Endometrial microvascular endothelial cells (primary cell): ENCODE results near the gene ZMIZ2. TPM values are rescaled to one million over a fixed set of nuclear protein-coding genes. Genes with fewer than 3 reads are reported as not detected.

Source experiments
- total RNA-seq: library from RNA; depleted of rRNA; stranded (reverse); fragments of >200 nt; gene quantifications from one replicate; pipeline ENCODE4 v1.2.3, GENCODE V29; 2015; ENCODE audit errors: inconsistent ontology term

The ZMIZ2 gene
- total RNA-seq, 1 donor from 2014 or later: 25.4 TPM

Other genes with a start within 250 kb of the ZMIZ2 start
- not detected for gene NPC1L1, start 207.5 kb upstream of the ZMIZ2 start, total RNA-seq
- 89.1 TPM for gene DDX56, start 174.9 kb upstream of the ZMIZ2 start, total RNA-seq
- gene TMED4, start 166.6 kb upstream of the ZMIZ2 start, total RNA-seq: 141 TPM
- 116 TPM for gene OGDH, start 142.2 kb upstream of the ZMIZ2 start, total RNA-seq
- 4,454 TPM for gene PPIA, start 47.8 kb downstream of the ZMIZ2 start, total RNA-seq
- 181 TPM for gene H2AZ2, start 99.2 kb downstream of the ZMIZ2 start, total RNA-seq
- 18.0 TPM for gene PURB, start 136.7 kb downstream of the ZMIZ2 start, total RNA-seq
- gene MYO1G, start 230.2 kb downstream of the ZMIZ2 start, total RNA-seq: not detected